ENCODE measurements around the gene RBP3. TPM values are rescaled to one million over a fixed set of nuclear protein-coding genes. Genes with fewer than 3 reads are reported as not detected.

The RBP3 gene
- total RNA-seq, 1 experiment from 2014 or later = not detected

- TF ChIP-seq CBX3 (IDR thresholded peaks at IDR 0.05; ENCODE audit: low read depth) = no peak
- TF ChIP-seq EZH2 (IDR thresholded peaks at IDR 0.05) = no peak
- no peak for TF ChIP-seq SP1 (IDR thresholded peaks at IDR 0.05; ENCODE audit: low read depth)
- TF ChIP-seq TCF7L2 (IDR thresholded peaks at IDR 0.05; ENCODE audit: borderline replicate concordance, extremely low read depth, insufficient read depth, insufficient read length) = no peak
- TF ChIP-seq EZH2phosphoT487 (IDR thresholded peaks at IDR 0.05; ENCODE audit: borderline replicate concordance) = no peak
- H2AFZ ChIP-seq (ENCODE audit: low read depth, low read length, poor library complexity, severe bottlenecking) = no peak overlapping the region
- DNase-seq (ENCODE audit: low read depth, low spot score) (no peak), ATAC-seq (no peak)
- no peak overlapping the region for H3K27ac ChIP-seq (ENCODE audit: low read depth, low read length)
- no peaks in the 10 kb centered on the region for H3K36me3 ChIP-seq (ENCODE audit: control insufficient read depth in 1 of 2, insufficient read depth in 2 of 2, low read length in 2 of 2)
- H4K20me1 ChIP-seq (ENCODE audit: insufficient read depth) = no peaks in the 10 kb centered on the region
- no peaks in the 10 kb centered on the region for H3K9me3 ChIP-seq (ENCODE audit: control insufficient read depth in 1 of 2, insufficient read depth in 1 of 2, low read depth in 1 of 2, low read length in 2 of 2)
- ChIA-PET CTCF (no interaction called here), RAD21 (ENCODE audit: low non-redundant PET in 1 of 2, low total read pairs in 2 of 2, uncharacterized antibody in 2 of 2, unreplicated experiment in 2 of 2) (no interaction called here), POLR2A (no interaction called here)
- no peaks in the 10 kb centered on the region for H3K27me3 ChIP-seq (ENCODE audit: insufficient read depth, low read length)
- no peak overlapping the region for H3K4me2 ChIP-seq (ENCODE audit: low read length)
- no peaks in the 10 kb centered on the region for H3K79me2 ChIP-seq (ENCODE audit: insufficient read depth, low read length)
- intact Hi-C loops (cut with micrococcal nuclease) = loop anchor here (5.0 kb wide), 1 partner anchor 77 kb away; no protein-coding TSS in a partner anchor
- no peaks in the 10 kb centered on the region for H3K9me2 ChIP-seq (ENCODE audit: insufficient read depth)
- H3K4me1 ChIP-seq (ENCODE audit: control insufficient read depth in 1 of 2, insufficient read depth in 2 of 2, low read length in 2 of 2) = peaks cover 0 to 18% of the 10 kb centered on the region in 2 experiments; a peak in 1 of 4 replicates
- H3K9ac ChIP-seq (ENCODE audit: low read length) = no peak overlapping the region
- BruUV-seq (replicated peaks) = no TSS peak
- H3K4me3 ChIP-seq (replicated peaks in 1 of 2; ENCODE audit: low read depth in 1 of 2, low read length in 2 of 2) = no peak overlapping the region
These were observed 11.7 kb downstream of the RBP3 start for GRCh38 chr10:47359626-47360418.

GRCh38 chr10:47360419-47361040, 12.4 kb downstream of the RBP3 start:
- no peak for DNase-seq (ENCODE audit: low read depth, low spot score)
- ChIA-PET POLR2A (no interaction called here), CTCF (interaction anchor here (1.9 kb wide), 1 partner anchor 313 kb away, joined by 5 read pairs; no protein-coding TSS in a partner anchor), RAD21 (ENCODE audit: low non-redundant PET in 1 of 2, low total read pairs in 2 of 2, uncharacterized antibody in 2 of 2, unreplicated experiment in 2 of 2) (no interaction called here)
- no peak for ATAC-seq
- intact Hi-C loops (cut with micrococcal nuclease) = loop anchor here (5.0 kb wide), 1 partner anchor 77 kb away; no protein-coding TSS in a partner anchor
- peaks cover 0 to 18% of the 10 kb centered on the region in 2 experiments; a peak in 1 of 4 replicates for H3K4me1 ChIP-seq (ENCODE audit: control insufficient read depth in 1 of 2, insufficient read depth in 2 of 2, low read length in 2 of 2)
- H3K4me2 ChIP-seq (ENCODE audit: low read length) = no peak overlapping the region
- H3K27me3 ChIP-seq (ENCODE audit: insufficient read depth, low read length) = no peaks in the 10 kb centered on the region
- no peaks in the 10 kb centered on the region for H4K20me1 ChIP-seq (ENCODE audit: insufficient read depth)
- H3K4me3 ChIP-seq (replicated peaks in 1 of 2; ENCODE audit: low read depth in 1 of 2, low read length in 2 of 2) = no peak overlapping the region
- H2AFZ ChIP-seq (ENCODE audit: low read depth, low read length, poor library complexity, severe bottlenecking) = no peak overlapping the region
- no peak overlapping the region for H3K9ac ChIP-seq (ENCODE audit: low read length)
- H3K79me2 ChIP-seq (ENCODE audit: insufficient read depth, low read length) = no peaks in the 10 kb centered on the region
- no peaks in the 10 kb centered on the region for H3K9me2 ChIP-seq (ENCODE audit: insufficient read depth)
- BruUV-seq (replicated peaks) = no TSS peak
- no peak overlapping the region for H3K27ac ChIP-seq (ENCODE audit: low read depth, low read length)
- no peaks in the 10 kb centered on the region for H3K36me3 ChIP-seq (ENCODE audit: control insufficient read depth in 1 of 2, insufficient read depth in 2 of 2, low read length in 2 of 2)
- H3K9me3 ChIP-seq (ENCODE audit: control insufficient read depth in 1 of 2, insufficient read depth in 1 of 2, low read depth in 1 of 2, low read length in 2 of 2) = no peaks in the 10 kb centered on the region
- TF ChIP-seq YY1 (IDR thresholded peaks at IDR 0.05; ENCODE audit: extremely low read depth, insufficient replicate concordance, low read depth, low read length) (no peak), SRF (IDR thresholded peaks at IDR 0.05; ENCODE audit: low read depth) (no peak), ATF3 (IDR thresholded peaks at IDR 0.05) (no peak), CBX3 (IDR thresholded peaks at IDR 0.05; ENCODE audit: low read depth) (no peak), TCF7L2 (IDR thresholded peaks at IDR 0.05; ENCODE audit: borderline replicate concordance, extremely low read depth, insufficient read depth, insufficient read length) (no peak), ELF1 (IDR thresholded peaks at IDR 0.05; ENCODE audit: borderline replicate concordance, low read depth) (no peak), ZNF274 (IDR thresholded peaks at IDR 0.05; ENCODE audit: low read depth, low read length) (no peak), ZFX (IDR thresholded peaks at IDR 0.05) (no peak)
- TF ChIP-seq, protein P1, sequence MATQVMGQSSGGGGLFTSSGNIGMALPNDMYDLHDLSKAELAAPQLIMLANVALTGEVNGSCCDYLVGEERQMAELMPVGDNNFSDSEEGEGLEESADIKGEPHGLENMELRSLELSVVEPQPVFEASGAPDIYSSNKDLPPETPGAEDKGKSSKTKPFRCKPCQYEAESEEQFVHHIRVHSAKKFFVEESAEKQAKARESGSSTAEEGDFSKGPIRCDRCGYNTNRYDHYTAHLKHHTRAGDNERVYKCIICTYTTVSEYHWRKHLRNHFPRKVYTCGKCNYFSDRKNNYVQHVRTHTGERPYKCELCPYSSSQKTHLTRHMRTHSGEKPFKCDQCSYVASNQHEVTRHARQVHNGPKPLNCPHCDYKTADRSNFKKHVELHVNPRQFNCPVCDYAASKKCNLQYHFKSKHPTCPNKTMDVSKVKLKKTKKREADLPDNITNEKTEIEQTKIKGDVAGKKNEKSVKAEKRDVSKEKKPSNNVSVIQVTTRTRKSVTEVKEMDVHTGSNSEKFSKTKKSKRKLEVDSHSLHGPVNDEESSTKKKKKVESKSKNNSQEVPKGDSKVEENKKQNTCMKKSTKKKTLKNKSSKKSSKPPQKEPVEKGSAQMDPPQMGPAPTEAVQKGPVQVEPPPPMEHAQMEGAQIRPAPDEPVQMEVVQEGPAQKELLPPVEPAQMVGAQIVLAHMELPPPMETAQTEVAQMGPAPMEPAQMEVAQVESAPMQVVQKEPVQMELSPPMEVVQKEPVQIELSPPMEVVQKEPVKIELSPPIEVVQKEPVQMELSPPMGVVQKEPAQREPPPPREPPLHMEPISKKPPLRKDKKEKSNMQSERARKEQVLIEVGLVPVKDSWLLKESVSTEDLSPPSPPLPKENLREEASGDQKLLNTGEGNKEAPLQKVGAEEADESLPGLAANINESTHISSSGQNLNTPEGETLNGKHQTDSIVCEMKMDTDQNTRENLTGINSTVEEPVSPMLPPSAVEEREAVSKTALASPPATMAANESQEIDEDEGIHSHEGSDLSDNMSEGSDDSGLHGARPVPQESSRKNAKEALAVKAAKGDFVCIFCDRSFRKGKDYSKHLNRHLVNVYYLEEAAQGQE (IDR thresholded peaks at IDR 0.05; ENCODE audit: low read depth) = no peak
